Endothelial cell of umbilical vein (primary cell): ENCODE measurements around the gene IGSF10. TPM values are rescaled to one million over a fixed set of nuclear protein-coding genes. Genes with fewer than 3 reads are reported as not detected.

ENCODE experiments used
- BruUV-seq: library from RNA; stranded (reverse); fragments of 400-500 nt; replicated peaks from 2 replicates; lab custom pipeline; 2021; lab: Mats Ljungman, UMichigan
- CTCF ChIA-PET: fragments of 300-600, 350-600 bp; sonication (Branson Sonifier 250); formaldehyde crosslinking; loops from one replicate; lab custom pipeline; 2021; ENCODE audit warnings: antibody characterized with exemption, inconsistent platforms; lab: Charles Lee
- POLR2A ChIA-PET: fragments of 300-600, 350-600 bp; sonication (Branson Sonifier 250); formaldehyde crosslinking; loops from one replicate; lab custom pipeline; 2021; ENCODE audit warnings: antibody characterized with exemption, inconsistent platforms; lab: Charles Lee
- DNase-seq: peaks from one replicate; pipeline ENCODE4 v3.0.0-alpha.2; 2011; ENCODE audit warnings: low read depth, low spot score
- FAIRE-seq: peaks from 2 replicates; lab custom pipeline; 2011; peaks lifted over from hg19 to GRCh38; lab: Jason Lieb, UNC
- H2AFZ ChIP-seq: 2 replicates; pipeline ENCODE4 v1.6.0; 2012; ENCODE audit warnings: low read depth, low read length, control low read depth, inconsistent platforms
- H3K27ac ChIP-seq: 2 replicates; pipeline ENCODE4 v1.5.1; 2011; ENCODE audit warnings: low read depth, mild to moderate bottlenecking, control low read depth, low read length, moderate library complexity; ENCODE audit not compliant: insufficient read depth
- H3K27me3 ChIP-seq, 2 experiments: 2 replicates each; pipeline versions ENCODE4 v1.6.0 to v1.6.1; 2011; ENCODE audit warnings: low read length in 2 of 2, mixed read lengths in 1 of 2; ENCODE audit not compliant: control insufficient read depth in 2 of 2, insufficient read depth in 2 of 2
- H3K36me3 ChIP-seq, 2 experiments: 2 replicates in 1 of 2; 3 replicates in 1 of 2; pipeline ENCODE4 v1.5.1; 2011; ENCODE audit warnings: low read length in 2 of 2, mild to moderate bottlenecking in 1 of 2, moderate library complexity in 1 of 2; ENCODE audit not compliant: control insufficient read depth in 2 of 2, insufficient read depth in 2 of 2; ENCODE audit errors: extremely low read depth in 1 of 2
- H3K4me1 ChIP-seq: 3 replicates; pipeline ENCODE4 v1.5.1; 2011; ENCODE audit warnings: mild to moderate bottlenecking, low read length; ENCODE audit not compliant: control insufficient read depth, insufficient read depth; ENCODE audit errors: extremely low read depth
- H3K4me2 ChIP-seq: 2 replicates; pipeline ENCODE4 v1.6.1; 2011; ENCODE audit warnings: low read length, control low read depth, mixed read lengths; ENCODE audit not compliant: insufficient read depth
- H3K4me3 ChIP-seq, 3 experiments: fragments of 200-600 bp in 1 of 3; sonication (generic), shearing (Covaris generic) in 1 of 3; replicated peaks in 1 of 3; 2 replicates each; pipeline ENCODE4 v1.5.1; 2011 to 2016; ENCODE audit warnings: control low read depth in 3 of 3, low read length in 3 of 3, mild to moderate bottlenecking in 2 of 3, inconsistent platforms in 1 of 3, low read depth in 1 of 3, moderate library complexity in 1 of 3; ENCODE audit not compliant: insufficient read depth in 1 of 3
- H3K79me2 ChIP-seq: 2 replicates; pipeline ENCODE4 v1.6.0; 2012; ENCODE audit warnings: low read length, inconsistent platforms; ENCODE audit not compliant: control insufficient read depth, insufficient read depth
- H3K9ac ChIP-seq: replicated peaks from 2 replicates; pipeline ENCODE3; 2011; ENCODE audit warnings: low read length, control low read depth; ENCODE audit not compliant: insufficient read depth; ENCODE audit errors: extremely low read depth
- H3K9me1 ChIP-seq: replicated peaks from 3 replicates; pipeline ENCODE4 v1.6.0; 2011; ENCODE audit warnings: mild to moderate bottlenecking, low read length; ENCODE audit not compliant: control insufficient read depth, insufficient read depth; ENCODE audit errors: extremely low read depth
- H3K9me3 ChIP-seq: replicated peaks from 2 replicates; pipeline ENCODE4 v1.5.1; 2012; ENCODE audit warnings: low read length, inconsistent platforms; ENCODE audit not compliant: control insufficient read depth, insufficient read depth
- H4K20me1 ChIP-seq: replicated peaks from 2 replicates; pipeline ENCODE3; 2011; ENCODE audit warnings: mild to moderate bottlenecking, low read length; ENCODE audit not compliant: control insufficient read depth, insufficient read depth; ENCODE audit errors: extremely low read depth
- EZH2 ChIP-seq: IDR thresholded peaks from 2 replicates; pipeline ENCODE4 v1.6.1; 2012; ENCODE audit warnings: borderline replicate concordance, low read depth, mild to moderate bottlenecking, moderate library complexity, low read length, inconsistent platforms; ENCODE audit not compliant: severe bottlenecking
- GATA2 ChIP-seq: IDR thresholded peaks from 2 replicates; pipeline ENCODE4 v1.7.0; 2011; ENCODE audit warnings: low read depth, mild to moderate bottlenecking, moderate library complexity, mixed read lengths, low read length; ENCODE audit not compliant: insufficient read length, insufficient read depth
- MYC ChIP-seq: IDR thresholded peaks from one replicate; pipeline ENCODE4 v1.6.1; 2011; ENCODE audit warnings: mild to moderate bottlenecking, low read depth, low read length
- POLR2A ChIP-seq: IDR thresholded peaks from 2 replicates; pipeline ENCODE4 v1.6.1; 2012; ENCODE audit warnings: low read depth, mild to moderate bottlenecking, control low read depth, low read length
- dilution Hi-C: fragments of 300-500 bp; cut with MboI; formaldehyde crosslinking; loops from one replicate; pipeline ENCODE4 v1.15.0; 2019; ENCODE audit warnings: low sequenced_read_pairs; ENCODE audit not compliant: extremely low pct_ligation_motif_present
- intact Hi-C: fragments of 100-400 bp; cut with micrococcal nuclease; formaldehyde crosslinking; loops from one replicate; pipeline ENCODE4 v1.10.0; 2022
- polyA plus RNA-seq, 4 experiments: library from polyadenylated mRNA; depleted of rRNA in 3 of 4; stranded (reverse) in 3 of 4; unstranded in 1 of 4; fragments of >200 nt; gene quantifications; 2 replicates each; pipeline versions ENCODE4 v1.2.1 to v1.2.3, GENCODE V29; 2011 to 2012; ENCODE audit warnings: missing spikeins in 1 of 4
- total RNA-seq: library from RNA; stranded (reverse); gene quantifications from 2 replicates; pipeline ENCODE4 v1.2.3, GENCODE V29; 2021
- TF ChIP-seq, protein P1 (sequence below): IDR thresholded peaks from 2 replicates; pipeline ENCODE4 v1.6.1; 2011; ENCODE audit not compliant: insufficient read depth, insufficient read length

The IGSF10 gene
- total and polyA plus RNA-seq, 2 donors (not counting 3 experiments of a cell fraction or from before 2014, with no cell fraction given), result 0.01 TPM; not detected in 1

DNA sequence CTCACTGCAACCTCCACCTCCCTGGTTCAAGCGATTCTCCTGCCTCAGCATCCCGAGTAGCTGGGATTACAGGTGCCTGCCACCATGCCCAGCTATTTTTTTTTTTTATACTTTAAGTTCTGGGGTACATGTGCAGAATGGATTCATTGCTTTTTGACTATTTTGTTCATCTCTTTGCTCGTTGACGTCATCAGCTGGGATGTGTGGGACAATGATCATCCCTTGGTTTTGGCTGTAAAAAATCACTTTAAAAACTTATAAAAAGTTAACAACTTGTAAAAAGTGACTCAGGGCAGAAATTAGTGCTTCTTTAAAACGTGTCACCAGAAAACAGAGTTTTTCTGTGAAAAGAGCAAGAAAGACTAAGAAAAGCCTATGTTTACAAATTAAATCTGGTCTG lies 37.8 kb downstream of the IGSF10 start:
- Histone ChIP-seq H2AFZ (no peak overlapping the region), H3K9me1 (no peaks in the 10 kb centered on the region), H3K9ac (no peak overlapping the region), H3K36me3 (no peaks in the 10 kb centered on the region), H3K4me3 (no peak overlapping the region), H3K9me3 (no peaks in the 10 kb centered on the region), H3K79me2 (no peaks in the 10 kb centered on the region), H3K4me2 (no peak overlapping the region), H3K4me1 (no peaks in the 10 kb centered on the region), H3K27me3 (no peaks in the 10 kb centered on the region), H4K20me1 (no peaks in the 10 kb centered on the region), H3K27ac (no peak overlapping the region)
- CTCF ChIA-PET, result no interaction called here
- BruUV-seq, result no TSS peak
- DNase-seq (no peak), FAIRE-seq (no peak)
- intact Hi-C loops, result no loop called here
- TF ChIP-seq POLR2A, result no peak
- POLR2A ChIA-PET, result no interaction called here
- dilution Hi-C loops, result no loop called here

DNA sequence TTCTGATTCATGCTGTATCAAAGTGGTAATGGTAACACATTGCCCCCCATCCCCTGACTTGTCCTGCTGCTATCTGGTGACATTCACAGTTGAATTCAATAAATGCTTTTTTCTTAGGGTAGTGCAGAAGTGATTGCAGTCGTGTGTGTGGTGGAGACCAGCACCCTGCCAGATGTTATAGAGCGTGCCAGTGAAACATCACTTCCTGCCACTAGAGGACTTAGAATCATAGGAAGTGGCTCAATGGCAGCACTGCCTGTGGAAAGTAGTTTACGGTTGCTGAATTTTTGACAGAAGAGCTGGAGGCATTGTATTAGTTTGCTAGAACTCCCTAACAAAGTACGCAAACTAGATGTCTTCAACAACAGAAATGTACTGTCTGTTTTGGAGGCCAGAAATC lies 38.9 kb downstream of the IGSF10 start:
- FAIRE-seq (no peak), DNase-seq (no peak)
- dilution Hi-C loops, result no loop called here
- no peaks in the 10 kb centered on the region for H3K27me3 ChIP-seq
- BruUV-seq, result no TSS peak
- H3K4me1 ChIP-seq, result no peaks in the 10 kb centered on the region
- no peaks in the 10 kb centered on the region for H4K20me1 ChIP-seq
- H2AFZ ChIP-seq, result no peak overlapping the region
- H3K79me2 ChIP-seq, result no peaks in the 10 kb centered on the region
- ChIA-PET CTCF (no interaction called here), POLR2A (no interaction called here)
- H3K27ac ChIP-seq, result no peak overlapping the region
- no peak overlapping the region for H3K9ac ChIP-seq
- intact Hi-C loops, result no loop called here
- no peaks in the 10 kb centered on the region for H3K36me3 ChIP-seq
- H3K4me3 ChIP-seq, result no peak overlapping the region
- no peaks in the 10 kb centered on the region for H3K9me3 ChIP-seq
- no peaks in the 10 kb centered on the region for H3K9me1 ChIP-seq
- TF ChIP-seq, protein P1, sequence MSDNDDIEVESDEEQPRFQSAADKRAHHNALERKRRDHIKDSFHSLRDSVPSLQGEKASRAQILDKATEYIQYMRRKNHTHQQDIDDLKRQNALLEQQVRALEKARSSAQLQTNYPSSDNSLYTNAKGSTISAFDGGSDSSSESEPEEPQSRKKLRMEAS, result no peak
- no peak for TF ChIP-seq EZH2
- no peak for TF ChIP-seq GATA2
- TF ChIP-seq MYC, result no peak
- H3K4me2 ChIP-seq, result no peak overlapping the region
